ENCODE measurements around the gene THBS2. TPM values are rescaled to one million over a fixed set of nuclear protein-coding genes. Genes with fewer than 3 reads are reported as not detected.

THBS2 gene
- total RNA-seq, 1 experiment from 2014 or later, result not detected

GRCh38 chr6:169221264-169221663 lies 32.4 kb downstream of the THBS2 start:
- H3K4me1 Mint-ChIP-seq (ENCODE audit: insufficient read depth, unreplicated experiment), result peaks cover 13% of the 10 kb centered on the region
- H3K27ac Mint-ChIP-seq (ENCODE audit: low read depth, unreplicated experiment), result no peak overlapping the region
- H3K36me3 Mint-ChIP-seq (ENCODE audit: insufficient read depth, unreplicated experiment), result no peaks in the 10 kb centered on the region
- no TSS peak for BruUV-seq (replicated peaks)
- no peak overlapping the region for H3K4me3 Mint-ChIP-seq (ENCODE audit: unreplicated experiment)
- no peak for DNase-seq (ENCODE audit: unreplicated experiment)
- TF ChIP-seq, protein P1, sequence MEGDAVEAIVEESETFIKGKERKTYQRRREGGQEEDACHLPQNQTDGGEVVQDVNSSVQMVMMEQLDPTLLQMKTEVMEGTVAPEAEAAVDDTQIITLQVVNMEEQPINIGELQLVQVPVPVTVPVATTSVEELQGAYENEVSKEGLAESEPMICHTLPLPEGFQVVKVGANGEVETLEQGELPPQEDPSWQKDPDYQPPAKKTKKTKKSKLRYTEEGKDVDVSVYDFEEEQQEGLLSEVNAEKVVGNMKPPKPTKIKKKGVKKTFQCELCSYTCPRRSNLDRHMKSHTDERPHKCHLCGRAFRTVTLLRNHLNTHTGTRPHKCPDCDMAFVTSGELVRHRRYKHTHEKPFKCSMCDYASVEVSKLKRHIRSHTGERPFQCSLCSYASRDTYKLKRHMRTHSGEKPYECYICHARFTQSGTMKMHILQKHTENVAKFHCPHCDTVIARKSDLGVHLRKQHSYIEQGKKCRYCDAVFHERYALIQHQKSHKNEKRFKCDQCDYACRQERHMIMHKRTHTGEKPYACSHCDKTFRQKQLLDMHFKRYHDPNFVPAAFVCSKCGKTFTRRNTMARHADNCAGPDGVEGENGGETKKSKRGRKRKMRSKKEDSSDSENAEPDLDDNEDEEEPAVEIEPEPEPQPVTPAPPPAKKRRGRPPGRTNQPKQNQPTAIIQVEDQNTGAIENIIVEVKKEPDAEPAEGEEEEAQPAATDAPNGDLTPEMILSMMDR (IDR thresholded peaks at IDR 0.05; ENCODE audit: unreplicated experiment), result no peak
- no peaks in the 10 kb centered on the region for H3K27me3 Mint-ChIP-seq (ENCODE audit: insufficient read depth, unreplicated experiment)
- intact Hi-C loops (cut with micrococcal nuclease), result no loop called here
- ChIA-PET CTCF (no interaction called here), POLR2A (no interaction called here)
- peaks cover 19% of the 10 kb centered on the region for H3K9me3 Mint-ChIP-seq (ENCODE audit: unreplicated experiment)

DNA sequence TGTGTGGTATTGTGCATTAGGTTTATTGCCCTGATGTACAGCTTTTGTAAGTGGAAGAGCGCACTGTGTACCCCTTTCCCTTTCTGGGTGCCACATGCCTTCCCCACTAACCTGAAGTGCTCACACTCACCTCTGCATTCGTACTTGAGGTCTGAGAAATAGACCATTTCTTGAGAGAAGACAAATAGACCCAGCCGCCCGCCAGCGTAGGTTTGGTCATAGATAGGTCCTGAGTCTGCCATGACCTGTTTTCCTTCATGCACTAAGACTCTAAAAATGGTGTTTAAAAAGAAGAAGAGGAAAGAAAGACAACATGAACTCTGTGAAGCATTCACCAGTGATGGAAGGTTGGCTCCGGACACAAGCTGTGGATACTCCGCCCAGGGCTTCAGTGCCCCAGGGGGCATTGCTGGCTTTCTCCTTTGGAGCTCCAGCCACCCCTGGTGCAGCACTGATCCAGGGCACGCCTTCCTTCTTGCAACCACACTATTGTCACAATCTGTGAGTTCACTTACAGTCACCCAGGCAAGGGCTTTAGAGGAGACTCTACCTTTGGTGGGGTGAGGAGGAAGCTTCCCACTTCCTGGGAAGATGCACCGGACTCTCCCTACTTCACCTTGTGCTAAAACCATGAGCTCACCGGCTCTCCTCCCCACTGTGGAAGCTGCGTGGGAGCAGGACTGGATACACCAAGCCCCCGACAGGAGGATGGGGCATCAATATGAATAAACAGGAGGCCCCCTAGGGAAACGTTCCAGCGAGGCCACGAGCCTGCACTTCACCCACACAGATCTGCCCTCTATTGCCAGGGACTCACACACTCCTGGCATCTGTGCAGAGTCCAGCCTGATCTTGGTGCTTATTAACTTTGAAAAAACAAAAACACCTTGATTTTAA lies 33.3 kb downstream of the THBS2 start:
- Mint-ChIP-seq H3K36me3 (ENCODE audit: insufficient read depth, unreplicated experiment) (no peaks in the 10 kb centered on the region), H3K9me3 (ENCODE audit: unreplicated experiment) (peaks cover 19% of the 10 kb centered on the region), H3K4me1 (ENCODE audit: insufficient read depth, unreplicated experiment) (peaks cover 15% of the 10 kb centered on the region), H3K27ac (ENCODE audit: low read depth, unreplicated experiment) (no peak overlapping the region), H3K4me3 (ENCODE audit: unreplicated experiment) (no peak overlapping the region), H3K27me3 (ENCODE audit: insufficient read depth, unreplicated experiment) (no peaks in the 10 kb centered on the region)
- POLR2A ChIA-PET, result no interaction called here
- no peak for DNase-seq (ENCODE audit: unreplicated experiment)
- CTCF ChIA-PET, result no interaction called here
- BruUV-seq (replicated peaks), result no TSS peak
- intact Hi-C loops (cut with micrococcal nuclease), result no loop called here
- TF ChIP-seq, protein P1 (IDR thresholded peaks at IDR 0.05; ENCODE audit: unreplicated experiment), result no peak

- no peak overlapping the region for H3K4me3 Mint-ChIP-seq (ENCODE audit: unreplicated experiment)
- H3K36me3 Mint-ChIP-seq (ENCODE audit: insufficient read depth, unreplicated experiment), result no peaks in the 10 kb centered on the region
- H3K4me1 Mint-ChIP-seq (ENCODE audit: insufficient read depth, unreplicated experiment), result peaks cover 12% of the 10 kb centered on the region
- no peak overlapping the region for H3K27ac Mint-ChIP-seq (ENCODE audit: low read depth, unreplicated experiment)
- ChIA-PET POLR2A (no interaction called here), CTCF (no interaction called here)
- intact Hi-C loops (cut with micrococcal nuclease), result no loop called here
- TF ChIP-seq, protein P1 (IDR thresholded peaks at IDR 0.05; ENCODE audit: unreplicated experiment), result no peak
- H3K27me3 Mint-ChIP-seq (ENCODE audit: insufficient read depth, unreplicated experiment), result no peaks in the 10 kb centered on the region
- DNase-seq (ENCODE audit: unreplicated experiment), result no peak
- BruUV-seq (replicated peaks), result no TSS peak
- peaks cover 19% of the 10 kb centered on the region for H3K9me3 Mint-ChIP-seq (ENCODE audit: unreplicated experiment)
Measured at GRCh38 chr6:169217972-169218371, 35.7 kb downstream of the THBS2 start.

- H3K27me3 Mint-ChIP-seq (ENCODE audit: insufficient read depth, unreplicated experiment), result no peaks in the 10 kb centered on the region
- no peak overlapping the region for H3K27ac Mint-ChIP-seq (ENCODE audit: low read depth, unreplicated experiment)
- CTCF ChIA-PET, result no interaction called here
- TF ChIP-seq, protein P1 (IDR thresholded peaks at IDR 0.05; ENCODE audit: unreplicated experiment), result no peak
- no TSS peak for BruUV-seq (replicated peaks)
- peaks cover 12% of the 10 kb centered on the region for H3K4me1 Mint-ChIP-seq (ENCODE audit: insufficient read depth, unreplicated experiment)
- peaks cover 19% of the 10 kb centered on the region for H3K9me3 Mint-ChIP-seq (ENCODE audit: unreplicated experiment)
- DNase-seq (ENCODE audit: unreplicated experiment), result no peak
- POLR2A ChIA-PET, result interaction anchor here (0.6 kb wide), 1 partner anchor 76 kb away, joined by 3 read pairs; no protein-coding TSS in a partner anchor
- intact Hi-C loops (cut with micrococcal nuclease), result no loop called here
- no peaks in the 10 kb centered on the region for H3K36me3 Mint-ChIP-seq (ENCODE audit: insufficient read depth, unreplicated experiment)
- H3K4me3 Mint-ChIP-seq (ENCODE audit: unreplicated experiment), result no peak overlapping the region
Measured at GRCh38 chr6:169216830-169217229, 36.8 kb downstream of the THBS2 start.
